Activated CD8-positive, alpha-beta memory T cell treated with anti-CD3 and anti-CD28 coated beads for 48 hours (primary cell): Measurements from ENCODE around the gene CRLF2.
"Not testable (repeated sequence)": the region's sequence is repeated elsewhere in the genome, so short reads cannot be mapped to it uniquely, and the experiment has no call there.

Source experiments
- DNase-seq, 3 experiments: peaks; one replicate each; pipeline ENCODE4 v3.0.0-alpha.2; 2020; ENCODE audit warnings: low read depth in 2 of 3, low spot score in 2 of 3

The CRLF2 gene

GRCh38 chrX:1169189-1169588 is 43.3 kb downstream of the CRLF2 start:
- DNase-seq = no peak

- no peak for DNase-seq
These were observed 44.4 kb downstream of the CRLF2 start for GRCh38 chrX:1167918-1168481.

- DNase-seq = no peak
These were observed 45.0 kb downstream of the CRLF2 start for GRCh38 chrX:1167466-1167865.

- no peak for DNase-seq
These were observed 46.8 kb downstream of the CRLF2 start for GRCh38 chrX:1165535-1166196.

- DNase-seq = no peak
These were observed 47.8 kb downstream of the CRLF2 start for GRCh38 chrX:1164322-1165288.

GRCh38 chrX:1163231-1163630 is 49.2 kb downstream of the CRLF2 start:
- no peak for DNase-seq

- DNase-seq = no peak
These were observed 50.1 kb downstream of the CRLF2 start for GRCh38 chrX:1162119-1162916.

GRCh38 chrX:1159548-1159947 is 52.9 kb downstream of the CRLF2 start:
- no peak for DNase-seq

GRCh38 chrX:1156681-1157455 is 55.6 kb downstream of the CRLF2 start:
- DNase-seq = not testable (repeated sequence)

- DNase-seq = no peak
These were observed 58.5 kb downstream of the CRLF2 start for GRCh38 chrX:1153940-1154339.

GRCh38 chrX:1152090-1152489 is 60.4 kb downstream of the CRLF2 start:
- no peak for DNase-seq

- DNase-seq = no peak
These were observed 60.9 kb downstream of the CRLF2 start for GRCh38 chrX:1151378-1152077.

GRCh38 chrX:1150569-1151347 is 61.7 kb downstream of the CRLF2 start:
- no peak for DNase-seq

GRCh38 chrX:1147611-1148515 is 64.6 kb downstream of the CRLF2 start:
- DNase-seq = no peak

GRCh38 chrX:1144293-1144692 is 68.2 kb downstream of the CRLF2 start:
- DNase-seq = no peak
